DOHH2 (cell line): ENCODE results near the gene DDX46.

Source experiments
- H3F3A ChIP-seq: fragments of 200-600 bp; sonication (generic), shearing (Covaris generic); 2 replicates; pipeline ENCODE4 v1.6.0; 2016; ENCODE audit warnings: antibody characterized with exemption, mild to moderate bottlenecking; ENCODE audit not compliant: control insufficient read depth, insufficient read depth
- H3K27ac ChIP-seq: fragments of 200-600 bp; sonication (generic); 2 replicates; pipeline ENCODE4 v1.5.1; 2014; ENCODE audit warnings: low read depth, mild to moderate bottlenecking, low read length, moderate library complexity
- H3K27me3 ChIP-seq: fragments of 200-600 bp; sonication (generic); 2 replicates; pipeline ENCODE4 v1.6.1; 2014; ENCODE audit warnings: mild to moderate bottlenecking, low read length, mixed read lengths; ENCODE audit not compliant: control insufficient read depth
- H3K36me3 ChIP-seq: fragments of 200-600 bp; sonication (generic); 2 replicates; pipeline ENCODE4 v1.6.1; 2014; ENCODE audit warnings: mild to moderate bottlenecking, low read length, moderate library complexity, mixed read lengths; ENCODE audit not compliant: control insufficient read depth
- H3K4me1 ChIP-seq: fragments of 200-600 bp; sonication (generic); 2 replicates; pipeline ENCODE4 v1.6.1; 2014; ENCODE audit warnings: mild to moderate bottlenecking, low read length, mixed read lengths; ENCODE audit not compliant: control insufficient read depth
- H3K4me2 ChIP-seq: fragments of 200-600 bp; sonication (generic); 2 replicates; pipeline ENCODE4 v1.6.0; 2014; ENCODE audit warnings: mild to moderate bottlenecking, low read length, moderate library complexity
- H3K4me3 ChIP-seq: fragments of 200-600 bp; sonication (generic); 2 replicates; pipeline ENCODE4 v1.5.1; 2014; ENCODE audit warnings: mild to moderate bottlenecking, low read length, mixed read lengths
- H3K79me2 ChIP-seq: fragments of 200-600 bp; sonication (generic); 2 replicates; pipeline ENCODE4 v1.6.1; 2014; ENCODE audit warnings: mild to moderate bottlenecking, low read length, mixed read lengths; ENCODE audit not compliant: control insufficient read depth
- H3K9me2 ChIP-seq: fragments of 200-600 bp; sonication (generic); replicated peaks from 2 replicates; pipeline ENCODE4 v1.6.1; 2014; ENCODE audit warnings: mild to moderate bottlenecking, low read length, mixed read lengths; ENCODE audit not compliant: control insufficient read depth
- H3K9me3 ChIP-seq: fragments of 200-600 bp; sonication (generic); 2 replicates; pipeline ENCODE4 v1.6.1; 2014; ENCODE audit warnings: antibody characterized with exemption, low read length, mixed read lengths; ENCODE audit not compliant: control insufficient read depth, insufficient read depth
- H4K20me1 ChIP-seq: fragments of 200-600 bp; sonication (generic); 2 replicates; pipeline ENCODE4 v1.6.0; 2014; ENCODE audit warnings: low read depth, mild to moderate bottlenecking, antibody characterized with exemption, low read length, moderate library complexity; ENCODE audit not compliant: control insufficient read depth, insufficient read depth
- CTCF ChIP-seq: fragments of 200-600 bp; sonication (generic); IDR thresholded peaks from one replicate; pipeline ENCODE4 v1.5.1; 2014; ENCODE audit warnings: antibody characterized with exemption, mild to moderate bottlenecking, low read depth, low read length; ENCODE audit not compliant: poor library complexity, severe bottlenecking
- EZH2phosphoT487 ChIP-seq: fragments of 200-600 bp; sonication (generic); IDR thresholded peaks from 2 replicates; pipeline ENCODE4 v1.6.1; 2017; ENCODE audit warnings: borderline replicate concordance, mild to moderate bottlenecking, antibody characterized with exemption, low read length, moderate library complexity, mixed read lengths

The DDX46 gene

GRCh38 chr5:134877159-134877558, 118.6 kb downstream of the DDX46 start:
- no peaks in the 10 kb centered on the region for H3K27me3 ChIP-seq
- no peak overlapping the region for H3K4me3 ChIP-seq
- H3K27ac ChIP-seq: no peak overlapping the region
- H3K36me3 ChIP-seq: peaks cover 23% of the 10 kb centered on the region
- H4K20me1 ChIP-seq: no peaks in the 10 kb centered on the region
- TF ChIP-seq EZH2phosphoT487 (no peak), CTCF (no peak)
- H3K9me3 ChIP-seq: no peaks in the 10 kb centered on the region
- no peaks in the 10 kb centered on the region for H3K9me2 ChIP-seq
- peaks cover 32% of the 10 kb centered on the region for H3K4me1 ChIP-seq
- H3K79me2 ChIP-seq: peaks cover 62% of the 10 kb centered on the region
- peaks cover 4% of the 10 kb centered on the region; the same call in 1 of the 2 replicates for H3F3A ChIP-seq
- H3K4me2 ChIP-seq: peak overlapping the region; percentile 94; the same call in 1 of the 2 replicates

- peaks cover 23% of the 10 kb centered on the region for H3K36me3 ChIP-seq
- H3K4me3 ChIP-seq: no peak overlapping the region
- no peaks in the 10 kb centered on the region for H3K9me2 ChIP-seq
- no peaks in the 10 kb centered on the region for H3K9me3 ChIP-seq
- peaks cover 23% of the 10 kb centered on the region for H3K4me1 ChIP-seq
- no peaks in the 10 kb centered on the region for H3F3A ChIP-seq
- TF ChIP-seq EZH2phosphoT487 (no peak), CTCF (no peak)
- H3K27me3 ChIP-seq: no peaks in the 10 kb centered on the region
- peaks cover 69% of the 10 kb centered on the region for H3K79me2 ChIP-seq
- H3K27ac ChIP-seq: no peak overlapping the region
- no peaks in the 10 kb centered on the region for H4K20me1 ChIP-seq
- no peak overlapping the region for H3K4me2 ChIP-seq
These were observed 119.8 kb downstream of the DDX46 start for GRCh38 chr5:134878403-134878802.

- peaks cover 23% of the 10 kb centered on the region for H3K36me3 ChIP-seq
- H3K4me3 ChIP-seq: no peak overlapping the region
- H4K20me1 ChIP-seq: no peaks in the 10 kb centered on the region
- H3K27me3 ChIP-seq: no peaks in the 10 kb centered on the region
- TF ChIP-seq CTCF (no peak), EZH2phosphoT487 (no peak)
- H3K27ac ChIP-seq: no peak overlapping the region
- H3K79me2 ChIP-seq: peaks cover 66% of the 10 kb centered on the region
- H3F3A ChIP-seq: no peaks in the 10 kb centered on the region
- H3K4me2 ChIP-seq: no peak overlapping the region
- H3K9me3 ChIP-seq: no peaks in the 10 kb centered on the region
- H3K9me2 ChIP-seq: no peaks in the 10 kb centered on the region
- peaks cover 17% of the 10 kb centered on the region for H3K4me1 ChIP-seq
These were observed 120.9 kb downstream of the DDX46 start for GRCh38 chr5:134879456-134879855.
